ENCODE measurements around the gene LSM7. TPM values are rescaled to one million over a fixed set of nuclear protein-coding genes. Genes with fewer than 3 reads are reported as not detected.

The LSM7 gene
- total RNA-seq, 2 experiments from 2014 or later, result 164 to 321 TPM

- Histone ChIP-seq H4K20me1 (ENCODE audit: insufficient read depth, low read length) (no peaks in the 10 kb centered on the region; the same call in 1 of the 2 replicates), H3K4me2 (ENCODE audit: low read length) (no peak overlapping the region), H2AFZ (ENCODE audit: low read length) (no peak overlapping the region), H3K9me2 (ENCODE audit: insufficient read depth, low read length) (no peaks in the 10 kb centered on the region), H3K4me3 (ENCODE audit: low read depth, low read length, poor library complexity, severe bottlenecking) (no peak overlapping the region), H3K36me3 (ENCODE audit: insufficient read depth, low read length) (no peaks in the 10 kb centered on the region), H3K27ac (ENCODE audit: low read depth, low read length, poor library complexity, severe bottlenecking) (no peak overlapping the region), H3K4me1 (ENCODE audit: insufficient read depth, low read length, poor library complexity, severe bottlenecking) (peaks cover 3% of the 10 kb centered on the region), H3K9me3 (ENCODE audit: low read length) (no peaks in the 10 kb centered on the region), H3K79me2 (ENCODE audit: insufficient read depth, low read depth, low read length) (no peaks in the 10 kb centered on the region)
- intact Hi-C loops (cut with micrococcal nuclease; ENCODE audit: unreplicated experiment), result no loop called here
- POLR2A ChIA-PET, result no interaction called here
- CTCF ChIA-PET (ENCODE audit: unreplicated experiment), result no interaction called here
- BruUV-seq (replicated peaks), result no TSS peak
- DNase-seq (ENCODE audit: low spot score), result no peak
- TF ChIP-seq, protein P1, sequence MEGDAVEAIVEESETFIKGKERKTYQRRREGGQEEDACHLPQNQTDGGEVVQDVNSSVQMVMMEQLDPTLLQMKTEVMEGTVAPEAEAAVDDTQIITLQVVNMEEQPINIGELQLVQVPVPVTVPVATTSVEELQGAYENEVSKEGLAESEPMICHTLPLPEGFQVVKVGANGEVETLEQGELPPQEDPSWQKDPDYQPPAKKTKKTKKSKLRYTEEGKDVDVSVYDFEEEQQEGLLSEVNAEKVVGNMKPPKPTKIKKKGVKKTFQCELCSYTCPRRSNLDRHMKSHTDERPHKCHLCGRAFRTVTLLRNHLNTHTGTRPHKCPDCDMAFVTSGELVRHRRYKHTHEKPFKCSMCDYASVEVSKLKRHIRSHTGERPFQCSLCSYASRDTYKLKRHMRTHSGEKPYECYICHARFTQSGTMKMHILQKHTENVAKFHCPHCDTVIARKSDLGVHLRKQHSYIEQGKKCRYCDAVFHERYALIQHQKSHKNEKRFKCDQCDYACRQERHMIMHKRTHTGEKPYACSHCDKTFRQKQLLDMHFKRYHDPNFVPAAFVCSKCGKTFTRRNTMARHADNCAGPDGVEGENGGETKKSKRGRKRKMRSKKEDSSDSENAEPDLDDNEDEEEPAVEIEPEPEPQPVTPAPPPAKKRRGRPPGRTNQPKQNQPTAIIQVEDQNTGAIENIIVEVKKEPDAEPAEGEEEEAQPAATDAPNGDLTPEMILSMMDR (conservative IDR thresholded peaks at IDR 0.05; ENCODE audit: low read length), result no peak
- no peak for TF ChIP-seq EZH2phosphoT487 (IDR thresholded peaks at IDR 0.05; ENCODE audit: borderline replicate concordance, low read depth, low read length)
Observed at GRCh38 chr19:2296141-2296540, 32.2 kb downstream of the LSM7 start.

DNA sequence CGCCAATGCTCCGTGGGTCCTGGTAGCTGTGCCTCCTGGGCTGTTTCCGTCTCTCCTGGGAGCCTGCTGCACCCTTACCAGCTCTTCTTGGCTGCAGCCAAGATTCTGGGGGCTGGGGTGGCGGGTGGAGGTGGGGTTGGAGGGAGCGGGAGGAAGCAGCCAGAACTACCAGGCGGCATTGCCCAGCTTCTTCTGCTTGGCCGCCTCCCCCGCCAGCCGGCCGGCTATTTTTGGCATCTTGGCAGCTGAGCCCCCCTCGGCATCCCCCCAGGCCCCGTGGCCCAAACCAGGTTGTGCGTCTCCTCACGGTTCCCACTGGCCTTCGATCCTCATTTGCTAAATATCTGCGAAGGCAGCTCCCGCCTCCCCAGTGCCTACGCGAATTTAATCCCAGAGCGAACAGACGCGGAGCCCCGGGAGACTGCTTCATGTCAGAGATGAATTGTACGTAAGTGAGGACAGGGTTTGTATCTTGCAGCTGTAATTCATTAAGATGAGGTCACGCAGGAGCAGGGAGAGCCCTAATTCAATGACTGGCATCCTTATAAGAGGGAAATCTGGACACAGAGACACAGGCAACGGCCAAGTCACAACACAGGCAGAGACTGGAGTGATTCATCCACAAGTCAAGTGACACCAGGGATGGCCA lies 33.6 kb downstream of the LSM7 start:
- TF ChIP-seq, protein P1 (conservative IDR thresholded peaks at IDR 0.05; ENCODE audit: low read length), result no peak
- TF ChIP-seq EZH2phosphoT487 (IDR thresholded peaks at IDR 0.05; ENCODE audit: borderline replicate concordance, low read depth, low read length), result no peak
- no TSS peak for BruUV-seq (replicated peaks)
- H3K36me3 ChIP-seq (ENCODE audit: insufficient read depth, low read length), result no peaks in the 10 kb centered on the region
- ChIA-PET CTCF (ENCODE audit: unreplicated experiment) (interaction anchor here (0.5 kb wide), 1 partner anchor 67 kb away, joined by 17 read pairs; no protein-coding TSS in a partner anchor), POLR2A (no interaction called here)
- H4K20me1 ChIP-seq (ENCODE audit: insufficient read depth, low read length), result no peaks in the 10 kb centered on the region; the same call in 1 of the 2 replicates
- no peak overlapping the region for H3K4me2 ChIP-seq (ENCODE audit: low read length)
- H3K27ac ChIP-seq (ENCODE audit: low read depth, low read length, poor library complexity, severe bottlenecking), result no peak overlapping the region
- no peak for DNase-seq (ENCODE audit: low spot score)
- no peaks in the 10 kb centered on the region for H3K9me2 ChIP-seq (ENCODE audit: insufficient read depth, low read length)
- no peak overlapping the region for H3K4me3 ChIP-seq (ENCODE audit: low read depth, low read length, poor library complexity, severe bottlenecking)
- H2AFZ ChIP-seq (ENCODE audit: low read length), result no peak overlapping the region
- peaks cover 15% of the 10 kb centered on the region for H3K4me1 ChIP-seq (ENCODE audit: insufficient read depth, low read length, poor library complexity, severe bottlenecking)
- no peaks in the 10 kb centered on the region for H3K9me3 ChIP-seq (ENCODE audit: low read length)
- H3K79me2 ChIP-seq (ENCODE audit: insufficient read depth, low read depth, low read length), result no peaks in the 10 kb centered on the region
- intact Hi-C loops (cut with micrococcal nuclease; ENCODE audit: unreplicated experiment), result no loop called here

DNA sequence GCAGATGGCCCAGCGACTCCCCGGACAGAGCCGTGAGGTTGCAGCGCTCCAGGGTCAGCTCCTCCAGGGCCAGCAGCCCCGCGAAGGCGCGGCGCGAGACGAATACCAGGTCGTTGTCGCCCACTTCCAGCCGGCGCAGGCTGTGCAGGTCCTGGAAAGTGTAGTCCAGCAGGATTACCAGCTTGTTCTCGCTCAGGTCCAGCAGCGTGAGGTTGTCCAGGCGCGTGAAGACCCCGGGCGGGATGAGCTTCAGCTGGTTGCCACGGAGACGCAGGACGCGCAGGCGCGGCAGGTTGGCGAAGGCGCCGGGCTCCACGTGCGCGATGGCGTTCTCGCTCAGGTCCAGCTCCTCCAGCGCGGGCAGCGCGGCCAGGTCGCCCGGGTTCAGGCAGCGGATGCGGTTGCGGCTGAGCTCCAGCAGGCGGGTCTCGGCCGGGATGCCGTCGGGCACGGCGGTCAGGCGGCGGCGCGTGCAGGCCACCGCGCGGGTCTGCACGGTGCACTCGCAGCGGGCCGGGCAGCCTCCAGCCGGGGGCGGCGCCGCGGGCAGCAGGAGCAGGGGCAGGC lies 37.1 kb downstream of the LSM7 start:
- ChIA-PET POLR2A (interaction anchor here (0.6 kb wide), 2 partner anchors 19 to 76 kb away, joined by 3 to 5 read pairs; no protein-coding TSS in a partner anchor), CTCF (ENCODE audit: unreplicated experiment) (no interaction called here)
- Histone ChIP-seq H2AFZ (ENCODE audit: low read length) (no peak overlapping the region), H4K20me1 (ENCODE audit: insufficient read depth, low read length) (no peaks in the 10 kb centered on the region; the same call in 1 of the 2 replicates), H3K27ac (ENCODE audit: low read depth, low read length, poor library complexity, severe bottlenecking) (no peak overlapping the region), H3K4me2 (ENCODE audit: low read length) (peak overlapping the region; percentile 76; the same call in 1 of the 2 replicates), H3K79me2 (ENCODE audit: insufficient read depth, low read depth, low read length) (no peaks in the 10 kb centered on the region), H3K9me2 (ENCODE audit: insufficient read depth, low read length) (no peaks in the 10 kb centered on the region), H3K36me3 (ENCODE audit: insufficient read depth, low read length) (no peaks in the 10 kb centered on the region), H3K9me3 (ENCODE audit: low read length) (no peaks in the 10 kb centered on the region), H3K4me1 (ENCODE audit: insufficient read depth, low read length, poor library complexity, severe bottlenecking) (peaks cover 41% of the 10 kb centered on the region), H3K4me3 (ENCODE audit: low read depth, low read length, poor library complexity, severe bottlenecking) (peak overlapping the region; percentile 73)
- intact Hi-C loops (cut with micrococcal nuclease; ENCODE audit: unreplicated experiment), result no loop called here
- no TSS peak for BruUV-seq (replicated peaks)
- DNase-seq (ENCODE audit: low spot score), result no peak
- TF ChIP-seq EZH2phosphoT487 (IDR thresholded peaks at IDR 0.05; ENCODE audit: borderline replicate concordance, low read depth, low read length), result no peak
- TF ChIP-seq, protein P1 (conservative IDR thresholded peaks at IDR 0.05; ENCODE audit: low read length), result no peak

Data from OCI-LY7 (cell line).